ENCODE results near the gene ADAMTSL4.
"Not testable (repeated sequence)": the region's sequence is repeated elsewhere in the genome, so short reads cannot be mapped to it uniquely, and the experiment has no call there.

Gene ADAMTSL4

GRCh38 chr1:150566589-150567340 is 17.6 kb downstream of the ADAMTSL4 start:
- Mint-ChIP-seq H3K4me1 (peaks cover 62% of the 10 kb centered on the region), H3K27ac (peak overlapping the region; percentile 97 to 98 (median 98)), H3K9me3 (no peaks in the 10 kb centered on the region), H3K4me3 (peak overlapping the region; percentile 57 to 74 (median 72)), H3K27me3 (ENCODE audit: low read depth) (no peaks in the 10 kb centered on the region), H3K36me3 (ENCODE audit: low read depth) (peaks cover 15% of the 10 kb centered on the region)
- TF ChIP-seq, protein P1, sequence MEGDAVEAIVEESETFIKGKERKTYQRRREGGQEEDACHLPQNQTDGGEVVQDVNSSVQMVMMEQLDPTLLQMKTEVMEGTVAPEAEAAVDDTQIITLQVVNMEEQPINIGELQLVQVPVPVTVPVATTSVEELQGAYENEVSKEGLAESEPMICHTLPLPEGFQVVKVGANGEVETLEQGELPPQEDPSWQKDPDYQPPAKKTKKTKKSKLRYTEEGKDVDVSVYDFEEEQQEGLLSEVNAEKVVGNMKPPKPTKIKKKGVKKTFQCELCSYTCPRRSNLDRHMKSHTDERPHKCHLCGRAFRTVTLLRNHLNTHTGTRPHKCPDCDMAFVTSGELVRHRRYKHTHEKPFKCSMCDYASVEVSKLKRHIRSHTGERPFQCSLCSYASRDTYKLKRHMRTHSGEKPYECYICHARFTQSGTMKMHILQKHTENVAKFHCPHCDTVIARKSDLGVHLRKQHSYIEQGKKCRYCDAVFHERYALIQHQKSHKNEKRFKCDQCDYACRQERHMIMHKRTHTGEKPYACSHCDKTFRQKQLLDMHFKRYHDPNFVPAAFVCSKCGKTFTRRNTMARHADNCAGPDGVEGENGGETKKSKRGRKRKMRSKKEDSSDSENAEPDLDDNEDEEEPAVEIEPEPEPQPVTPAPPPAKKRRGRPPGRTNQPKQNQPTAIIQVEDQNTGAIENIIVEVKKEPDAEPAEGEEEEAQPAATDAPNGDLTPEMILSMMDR (IDR thresholded peaks at IDR 0.05; ENCODE audit: unreplicated experiment in 3 of 3): no peak

- Mint-ChIP-seq H3K27me3 (ENCODE audit: low read depth) (no peaks in the 10 kb centered on the region), H3K36me3 (ENCODE audit: low read depth) (peaks cover 16% of the 10 kb centered on the region), H3K4me3 (peak overlapping the region; percentile 57 to 74 (median 72)), H3K9me3 (no peaks in the 10 kb centered on the region), H3K4me1 (peaks cover 58% of the 10 kb centered on the region), H3K27ac (peak overlapping the region; percentile 97 to 98 (median 98))
- TF ChIP-seq, protein P1 (IDR thresholded peaks at IDR 0.05; ENCODE audit: unreplicated experiment in 3 of 3): no peak
These were observed 18.1 kb downstream of the ADAMTSL4 start for GRCh38 chr1:150567341-150567716.

DNA sequence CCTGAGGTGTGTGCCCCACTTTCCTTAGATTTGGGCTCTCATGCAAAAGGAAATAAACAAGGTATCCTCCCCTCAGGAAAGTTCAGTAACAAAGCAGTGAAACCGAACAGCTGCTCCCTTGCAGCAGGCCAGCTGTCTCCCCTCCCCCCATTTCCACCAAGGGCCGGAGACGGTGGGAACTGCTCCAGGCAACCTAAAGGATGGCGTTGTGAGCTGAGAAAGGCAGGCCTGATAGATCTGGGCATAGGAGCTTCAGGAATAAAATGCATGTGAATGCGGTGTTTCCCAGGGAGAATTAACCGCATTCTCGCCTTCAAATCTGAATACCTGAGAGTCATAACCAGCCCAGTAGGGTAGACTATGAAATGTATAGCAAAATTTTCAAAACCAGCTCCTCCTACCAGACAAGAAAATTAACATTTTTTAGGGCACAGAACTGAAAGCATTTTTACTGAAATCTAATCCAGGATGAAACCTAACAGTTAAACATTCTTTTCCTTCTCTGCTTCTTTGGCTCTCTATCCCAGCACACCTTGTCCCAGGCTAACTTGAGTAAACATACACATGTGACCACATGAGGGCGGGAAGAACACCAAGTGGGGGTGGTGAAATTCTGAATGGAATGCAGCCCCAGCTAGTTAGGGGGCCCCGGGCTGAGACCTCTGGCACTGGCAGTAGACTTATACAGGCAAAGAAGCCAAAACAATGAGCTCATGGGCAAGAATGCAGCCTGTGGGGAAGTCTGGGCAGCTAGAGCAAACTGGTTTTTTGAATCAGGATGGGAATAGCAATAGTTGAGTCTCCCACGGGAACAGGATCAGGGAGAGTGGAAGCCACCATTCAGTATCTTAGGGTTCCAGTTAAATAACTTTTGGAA is 18.7 kb downstream of the ADAMTSL4 start:
- TF ChIP-seq, protein P1 (IDR thresholded peaks at IDR 0.05; ENCODE audit: unreplicated experiment in 3 of 3): no peak
- peak overlapping the region; percentile 57 to 74 (median 72) for H3K4me3 Mint-ChIP-seq
- H3K36me3 Mint-ChIP-seq (ENCODE audit: low read depth): peaks cover 22% of the 10 kb centered on the region
- peaks cover 52% of the 10 kb centered on the region for H3K4me1 Mint-ChIP-seq
- peak overlapping the region; percentile 97 to 98 (median 98) for H3K27ac Mint-ChIP-seq
- H3K27me3 Mint-ChIP-seq (ENCODE audit: low read depth): no peaks in the 10 kb centered on the region
- H3K9me3 Mint-ChIP-seq: no peaks in the 10 kb centered on the region

DNA sequence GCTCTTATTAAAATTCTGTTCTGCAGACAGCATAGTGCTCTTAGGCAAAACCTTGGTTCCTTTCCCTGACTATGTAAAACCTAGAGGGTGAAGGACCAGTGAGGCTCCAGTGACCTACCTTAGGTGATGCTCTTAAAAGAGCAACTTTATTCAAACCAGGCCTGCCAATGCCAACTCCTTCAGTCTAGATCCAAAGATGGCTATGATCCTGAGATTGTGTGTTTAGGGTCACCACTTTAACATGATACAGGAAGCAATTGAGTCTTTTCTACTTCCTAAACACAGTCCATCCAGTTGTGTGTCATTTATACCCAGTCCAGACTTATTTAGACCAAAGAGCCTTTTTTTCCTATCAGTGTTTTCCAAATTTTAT is 19.4 kb downstream of the ADAMTSL4 start:
- Mint-ChIP-seq H3K9me3 (no peaks in the 10 kb centered on the region), H3K27me3 (ENCODE audit: low read depth) (no peaks in the 10 kb centered on the region), H3K36me3 (ENCODE audit: low read depth) (peaks cover 28% of the 10 kb centered on the region), H3K4me3 (peak overlapping the region; percentile 57 to 74 (median 72)), H3K27ac (peak overlapping the region; percentile 97 to 98 (median 98)), H3K4me1 (peaks cover 46% of the 10 kb centered on the region)
- TF ChIP-seq, protein P1 (IDR thresholded peaks at IDR 0.05; ENCODE audit: unreplicated experiment in 3 of 3): no peak

- no peak overlapping the region for H3K4me3 Mint-ChIP-seq
- H3K27ac Mint-ChIP-seq: no peak overlapping the region
- peaks cover 58% of the 10 kb centered on the region for H3K4me1 Mint-ChIP-seq
- peaks cover 71% of the 10 kb centered on the region for H3K36me3 Mint-ChIP-seq (ENCODE audit: low read depth)
- no peaks in the 10 kb centered on the region for H3K27me3 Mint-ChIP-seq (ENCODE audit: low read depth)
- H3K9me3 Mint-ChIP-seq: no peaks in the 10 kb centered on the region
- TF ChIP-seq, protein P1 (IDR thresholded peaks at IDR 0.05; ENCODE audit: unreplicated experiment in 3 of 3): no peak
These were observed 23.9 kb downstream of the ADAMTSL4 start for GRCh38 chr1:150572918-150573647.

DNA sequence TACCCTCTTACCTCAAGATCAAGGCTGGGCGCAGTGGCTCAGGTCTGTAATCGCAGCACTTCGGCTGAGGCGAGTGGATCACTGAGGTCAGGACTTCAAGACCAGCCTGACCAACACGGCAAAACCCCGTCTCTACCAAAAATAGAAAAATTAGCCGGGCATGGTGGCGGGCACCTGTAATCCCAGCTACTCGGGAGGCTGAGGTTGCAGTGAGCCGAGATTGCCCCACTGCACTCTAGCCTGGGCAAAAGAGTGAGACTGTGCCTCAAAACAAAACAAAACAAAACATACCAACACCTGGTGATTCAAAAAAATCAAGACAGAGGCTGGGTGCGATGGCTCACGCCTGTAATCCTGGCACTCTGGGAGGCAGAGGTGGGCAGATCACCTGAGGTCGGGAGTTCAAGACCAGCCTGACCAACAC is 24.5 kb downstream of the ADAMTSL4 start:
- not testable (repeated sequence) for H3K27ac Mint-ChIP-seq, H3K9me3 Mint-ChIP-seq
- peaks cover 52% of the 10 kb centered on the region for H3K4me1 Mint-ChIP-seq

More for the DNA sequence above, 24.5 kb downstream of the ADAMTSL4 start:
- not testable (repeated sequence) for H3K27me3 Mint-ChIP-seq (ENCODE audit: low read depth); H3K4me3 Mint-ChIP-seq
- peaks cover 77% of the 10 kb centered on the region for H3K36me3 Mint-ChIP-seq (ENCODE audit: low read depth)
